GM18519 (cell line): ENCODE results near the gene KCTD17.

ENCODE experiments used
- ATAC-seq: cut with Tn5 transposase; IDR thresholded peaks from one replicate; pipeline ENCODE4 v1.9.1; 2021; ENCODE audit warnings: mild to moderate bottlenecking, moderate library complexity; ENCODE audit not compliant: unreplicated experiment, low FRiP score

Gene KCTD17

DNA sequence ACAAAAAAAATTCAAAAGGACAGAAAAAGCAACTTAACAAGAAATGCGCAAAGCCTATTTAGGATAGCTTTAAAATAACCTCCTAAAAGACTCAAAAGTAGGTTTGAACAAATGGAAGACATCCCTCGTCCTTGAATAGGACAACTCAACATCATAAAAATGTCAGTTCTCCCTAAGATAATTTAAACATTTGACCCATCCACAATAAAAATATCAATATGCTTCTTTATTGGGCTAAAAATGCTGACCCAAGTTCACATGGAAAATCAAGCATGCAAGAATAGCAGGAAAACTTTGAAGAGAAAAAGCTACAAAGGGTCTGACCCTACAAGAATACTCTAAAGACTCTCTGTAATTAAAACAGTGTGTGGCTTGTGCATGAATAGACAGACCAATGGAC is 12.1 kb upstream of the KCTD17 start:
- ATAC-seq: no peak

- no peak for ATAC-seq
Observed at GRCh38 chr22:37043209-37043827, 8.2 kb upstream of the KCTD17 start.

DNA sequence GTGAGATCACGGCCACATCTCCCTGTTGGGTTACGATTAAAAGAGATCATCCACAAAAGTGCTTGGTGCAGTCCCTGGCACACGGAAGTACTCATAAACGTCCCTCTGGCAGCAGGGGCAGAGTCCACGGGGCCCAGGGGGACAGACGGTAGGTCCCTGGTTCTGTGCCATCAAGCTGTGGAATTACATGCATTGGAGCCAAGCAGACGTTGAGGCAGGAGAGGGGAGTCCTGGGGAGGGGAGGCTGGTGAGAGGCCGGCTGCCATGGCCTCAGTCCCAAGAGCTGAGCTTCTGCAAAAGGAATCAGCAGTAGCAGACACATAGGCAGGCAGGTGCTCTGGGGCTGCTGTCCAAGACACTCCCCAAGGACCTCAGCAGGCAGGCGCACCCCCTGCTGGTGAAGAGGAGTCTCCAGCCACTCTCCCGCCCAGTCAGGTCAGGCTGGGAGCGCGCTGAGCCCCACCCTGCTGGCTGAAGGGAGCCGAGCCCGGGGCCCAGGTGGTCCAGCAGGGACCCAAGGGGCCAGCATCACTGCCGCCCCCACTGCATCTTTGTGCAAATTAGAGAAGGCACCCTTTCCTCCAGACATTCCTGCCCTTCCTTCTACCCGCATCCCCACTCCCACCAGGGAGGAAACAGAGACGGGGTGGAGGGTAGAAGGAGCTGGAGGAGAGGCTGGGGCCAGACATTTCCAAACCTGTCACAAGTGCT is 7.6 kb upstream of the KCTD17 start:
- no peak for ATAC-seq

GRCh38 chr22:37044634-37045625 is 6.6 kb upstream of the KCTD17 start:
- ATAC-seq: no peak

DNA sequence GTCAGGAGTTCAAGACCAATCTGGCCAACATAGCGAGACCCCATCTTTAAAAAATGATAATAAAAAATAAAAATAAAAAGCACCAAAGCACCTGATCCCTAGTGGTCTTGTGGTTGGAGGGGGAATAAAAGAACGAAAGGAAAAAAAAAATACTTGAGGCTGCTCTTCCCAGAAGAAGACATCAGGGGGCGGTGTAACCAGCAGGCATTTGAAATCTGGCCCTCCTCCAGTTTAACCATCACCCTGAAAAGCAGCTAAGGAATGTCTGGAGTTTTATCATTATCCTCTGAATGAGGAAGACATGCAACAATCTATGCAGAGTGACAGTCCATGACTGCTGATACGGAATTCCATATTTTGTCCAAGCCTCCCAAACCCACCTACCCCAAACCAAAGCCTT is 5.6 kb upstream of the KCTD17 start:
- ATAC-seq: no peak

GRCh38 chr22:37046589-37046988 is 5.0 kb upstream of the KCTD17 start:
- no peak for ATAC-seq

DNA sequence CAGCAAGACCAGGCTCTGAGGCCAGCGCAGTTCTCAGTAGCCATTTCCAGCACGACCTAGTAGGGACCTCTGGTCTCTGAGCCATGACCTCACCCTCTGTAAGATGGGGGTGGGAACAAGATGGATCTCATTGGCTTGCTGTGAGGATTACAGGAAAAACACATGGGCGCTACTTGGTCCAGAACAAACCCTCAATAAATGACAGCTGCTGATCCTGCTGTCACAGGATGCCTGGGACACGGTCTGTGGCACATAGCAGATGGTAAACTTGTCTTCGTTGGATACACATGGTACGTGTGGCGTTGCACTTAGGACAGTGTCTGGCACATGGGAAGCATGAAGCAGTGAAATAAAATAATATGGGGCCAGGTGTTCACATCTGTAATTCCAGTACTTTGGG is 4.5 kb upstream of the KCTD17 start:
- no peak for ATAC-seq

GRCh38 chr22:37048133-37048532 is 3.4 kb upstream of the KCTD17 start:
- ATAC-seq: no peak

GRCh38 chr22:37049224-37049623 is 2.3 kb upstream of the KCTD17 start:
- ATAC-seq: no peak

DNA sequence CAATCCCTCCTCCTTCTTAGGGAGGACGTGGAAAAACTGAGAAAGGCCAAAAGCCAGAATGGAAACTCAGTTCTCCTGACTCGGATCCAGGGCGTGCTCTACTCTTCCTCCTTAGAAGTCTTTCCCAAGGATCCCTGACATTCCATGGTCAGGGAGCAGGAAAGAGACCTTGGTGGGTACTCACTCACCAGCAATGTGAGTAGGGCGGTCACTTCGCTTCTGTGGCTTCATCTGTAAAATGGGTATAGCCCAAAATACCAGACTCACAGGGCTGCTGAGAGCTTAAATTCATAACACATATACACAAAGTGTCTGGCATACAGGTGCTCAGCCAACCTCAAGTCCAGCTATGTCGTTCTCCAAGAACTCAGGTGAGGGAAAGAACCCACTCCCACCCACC is 629 bp upstream of the KCTD17 start:
- no peak for ATAC-seq

- ATAC-seq: no peak
Observed at GRCh38 chr22:37052386-37053309, 1.1 kb downstream of the KCTD17 start.

- no peak for ATAC-seq
Observed at GRCh38 chr22:37053310-37054055, 1.9 kb downstream of the KCTD17 start.

DNA sequence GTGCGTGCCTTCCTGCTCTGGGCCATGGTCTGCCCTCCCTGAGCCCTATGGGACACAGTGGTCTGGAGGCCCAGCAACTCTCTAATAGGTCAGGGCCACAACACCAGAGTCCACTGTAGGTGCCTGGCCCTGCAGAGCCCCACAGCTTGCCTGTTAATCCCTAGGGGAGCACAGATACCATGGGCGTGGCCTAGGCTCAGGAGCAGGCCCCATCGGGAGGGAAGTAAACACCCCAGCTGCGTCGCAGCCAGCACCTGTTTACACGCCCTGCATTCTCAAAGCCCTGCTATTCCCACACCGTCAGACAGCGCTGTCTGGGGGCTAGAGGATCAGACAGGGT is 2.5 kb downstream of the KCTD17 start:
- no peak for ATAC-seq

- no peak for ATAC-seq
Observed at GRCh38 chr22:37054600-37055365, 3.2 kb downstream of the KCTD17 start.

- no peak for ATAC-seq
Observed at GRCh38 chr22:37056246-37056645, 4.7 kb downstream of the KCTD17 start.

DNA sequence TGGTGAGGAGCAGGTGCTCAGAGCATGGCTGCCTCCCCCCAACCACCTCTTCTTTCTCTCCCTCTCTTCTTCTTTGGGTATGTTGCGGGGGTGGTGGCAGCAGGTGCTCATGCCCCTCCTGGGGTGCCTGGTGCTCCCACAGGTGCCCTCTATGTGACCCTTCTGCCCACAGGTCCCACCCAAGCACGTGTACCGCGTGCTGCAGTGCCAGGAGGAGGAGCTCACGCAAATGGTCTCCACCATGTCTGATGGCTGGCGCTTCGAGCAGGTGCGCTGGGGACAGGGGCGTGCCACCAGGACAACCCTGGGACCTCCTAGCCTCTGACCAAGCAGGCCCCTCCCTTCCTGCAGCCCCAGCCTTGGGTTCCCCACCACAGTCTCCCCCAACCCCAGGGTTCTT is 5.7 kb downstream of the KCTD17 start:
- ATAC-seq: no peak

GRCh38 chr22:37057796-37058510 is 6.4 kb downstream of the KCTD17 start:
- ATAC-seq: no peak
